ENCODE results near the gene FOXJ3.

Gene FOXJ3

GRCh38 chr1:42189931-42190853 is 144.8 kb downstream of the FOXJ3 start:
- Histone ChIP-seq H3K27me3 (ENCODE audit: control insufficient read depth, insufficient read depth, low read length) (no peaks in the 10 kb centered on the region), H3K27ac (ENCODE audit: low read depth, low read length) (no peak overlapping the region), H3K36me3 (ENCODE audit: control insufficient read depth, insufficient read depth, low read length) (peaks cover 6% of the 10 kb centered on the region), H3K4me1 (ENCODE audit: control insufficient read depth, insufficient read depth, low read length) (no peaks in the 10 kb centered on the region), H3K4me3 (ENCODE audit: low read length) (no peak overlapping the region), H3K9ac (ENCODE audit: low read length) (no peak overlapping the region)

GRCh38 chr1:42186152-42186551 is 148.9 kb downstream of the FOXJ3 start:
- H3K4me3 ChIP-seq (ENCODE audit: low read length) = no peak overlapping the region
- H3K27me3 ChIP-seq (ENCODE audit: control insufficient read depth, insufficient read depth, low read length) = no peaks in the 10 kb centered on the region
- H3K4me1 ChIP-seq (ENCODE audit: control insufficient read depth, insufficient read depth, low read length) = no peaks in the 10 kb centered on the region
- H3K27ac ChIP-seq (ENCODE audit: low read depth, low read length) = no peak overlapping the region
- no peak overlapping the region for H3K9ac ChIP-seq (ENCODE audit: low read length)
- peaks cover under 1% of the 10 kb centered on the region for H3K36me3 ChIP-seq (ENCODE audit: control insufficient read depth, insufficient read depth, low read length)

GRCh38 chr1:42184616-42185015 is 150.4 kb downstream of the FOXJ3 start:
- Histone ChIP-seq H3K27me3 (ENCODE audit: control insufficient read depth, insufficient read depth, low read length) (no peaks in the 10 kb centered on the region), H3K4me1 (ENCODE audit: control insufficient read depth, insufficient read depth, low read length) (no peaks in the 10 kb centered on the region), H3K27ac (ENCODE audit: low read depth, low read length) (no peak overlapping the region), H3K9ac (ENCODE audit: low read length) (no peak overlapping the region), H3K36me3 (ENCODE audit: control insufficient read depth, insufficient read depth, low read length) (peaks cover 6% of the 10 kb centered on the region), H3K4me3 (ENCODE audit: low read length) (no peak overlapping the region)

GRCh38 chr1:42183957-42184268 is 151.1 kb downstream of the FOXJ3 start:
- H3K27ac ChIP-seq (ENCODE audit: low read depth, low read length) = no peak overlapping the region

GRCh38 chr1:42183210-42183956 is 151.7 kb downstream of the FOXJ3 start:
- Histone ChIP-seq H3K9ac (ENCODE audit: low read length) (no peak overlapping the region), H3K4me1 (ENCODE audit: control insufficient read depth, insufficient read depth, low read length) (no peaks in the 10 kb centered on the region), H3K36me3 (ENCODE audit: control insufficient read depth, insufficient read depth, low read length) (peaks cover 6% of the 10 kb centered on the region), H3K27me3 (ENCODE audit: control insufficient read depth, insufficient read depth, low read length) (no peaks in the 10 kb centered on the region), H3K27ac (ENCODE audit: low read depth, low read length) (no peak overlapping the region), H3K4me3 (ENCODE audit: low read length) (no peak overlapping the region)

More at GRCh38 chr1:42183957-42184268, 151.1 kb downstream of the FOXJ3 start:
- Histone ChIP-seq H3K4me3 (ENCODE audit: low read length) (no peak overlapping the region), H3K4me1 (ENCODE audit: control insufficient read depth, insufficient read depth, low read length) (no peaks in the 10 kb centered on the region), H3K36me3 (ENCODE audit: control insufficient read depth, insufficient read depth, low read length) (peaks cover 6% of the 10 kb centered on the region), H3K9ac (ENCODE audit: low read length) (no peak overlapping the region), H3K27me3 (ENCODE audit: control insufficient read depth, insufficient read depth, low read length) (no peaks in the 10 kb centered on the region)

- H3K27me3 ChIP-seq (ENCODE audit: control insufficient read depth, insufficient read depth, low read length) = no peaks in the 10 kb centered on the region
- H3K36me3 ChIP-seq (ENCODE audit: control insufficient read depth, insufficient read depth, low read length) = peaks cover 6% of the 10 kb centered on the region
- no peak overlapping the region for H3K4me3 ChIP-seq (ENCODE audit: low read length)
- no peak overlapping the region for H3K27ac ChIP-seq (ENCODE audit: low read depth, low read length)
- H3K4me1 ChIP-seq (ENCODE audit: control insufficient read depth, insufficient read depth, low read length) = no peaks in the 10 kb centered on the region
- no peak overlapping the region for H3K9ac ChIP-seq (ENCODE audit: low read length)
Observed at GRCh38 chr1:42181687-42182086, 153.3 kb downstream of the FOXJ3 start.

- Histone ChIP-seq H3K36me3 (ENCODE audit: control insufficient read depth, insufficient read depth, low read length) (peaks cover 6% of the 10 kb centered on the region), H3K4me1 (ENCODE audit: control insufficient read depth, insufficient read depth, low read length) (no peaks in the 10 kb centered on the region), H3K27me3 (ENCODE audit: control insufficient read depth, insufficient read depth, low read length) (no peaks in the 10 kb centered on the region), H3K4me3 (ENCODE audit: low read length) (no peak overlapping the region), H3K9ac (ENCODE audit: low read length) (no peak overlapping the region), H3K27ac (ENCODE audit: low read depth, low read length) (no peak overlapping the region)
Observed at GRCh38 chr1:42179900-42180329, 155.1 kb downstream of the FOXJ3 start.

- Histone ChIP-seq H3K9ac (ENCODE audit: low read length) (no peak overlapping the region), H3K4me3 (ENCODE audit: low read length) (no peak overlapping the region), H3K27ac (ENCODE audit: low read depth, low read length) (no peak overlapping the region), H3K36me3 (ENCODE audit: control insufficient read depth, insufficient read depth, low read length) (peaks cover 6% of the 10 kb centered on the region), H3K27me3 (ENCODE audit: control insufficient read depth, insufficient read depth, low read length) (no peaks in the 10 kb centered on the region), H3K4me1 (ENCODE audit: control insufficient read depth, insufficient read depth, low read length) (no peaks in the 10 kb centered on the region)
Observed at GRCh38 chr1:42179275-42179674, 155.8 kb downstream of the FOXJ3 start.

GRCh38 chr1:42178249-42178648 is 156.8 kb downstream of the FOXJ3 start:
- Histone ChIP-seq H3K9ac (ENCODE audit: low read length) (no peak overlapping the region), H3K27ac (ENCODE audit: low read depth, low read length) (no peak overlapping the region), H3K27me3 (ENCODE audit: control insufficient read depth, insufficient read depth, low read length) (no peaks in the 10 kb centered on the region), H3K4me1 (ENCODE audit: control insufficient read depth, insufficient read depth, low read length) (peaks cover 4% of the 10 kb centered on the region), H3K36me3 (ENCODE audit: control insufficient read depth, insufficient read depth, low read length) (peaks cover 6% of the 10 kb centered on the region), H3K4me3 (ENCODE audit: low read length) (no peak overlapping the region)

- H3K27ac ChIP-seq (ENCODE audit: low read depth, low read length) = no peak overlapping the region
- H3K36me3 ChIP-seq (ENCODE audit: control insufficient read depth, insufficient read depth, low read length) = peaks cover 6% of the 10 kb centered on the region
- H3K9ac ChIP-seq (ENCODE audit: low read length) = no peak overlapping the region
- no peaks in the 10 kb centered on the region for H3K27me3 ChIP-seq (ENCODE audit: control insufficient read depth, insufficient read depth, low read length)
- H3K4me1 ChIP-seq (ENCODE audit: control insufficient read depth, insufficient read depth, low read length) = peaks cover 10% of the 10 kb centered on the region
- no peak overlapping the region for H3K4me3 ChIP-seq (ENCODE audit: low read length)
Observed at GRCh38 chr1:42177541-42177981, 157.5 kb downstream of the FOXJ3 start.

- peaks cover 6% of the 10 kb centered on the region for H3K36me3 ChIP-seq (ENCODE audit: control insufficient read depth, insufficient read depth, low read length)
- no peak overlapping the region for H3K9ac ChIP-seq (ENCODE audit: low read length)
- no peak overlapping the region for H3K27ac ChIP-seq (ENCODE audit: low read depth, low read length)
- H3K27me3 ChIP-seq (ENCODE audit: control insufficient read depth, insufficient read depth, low read length) = no peaks in the 10 kb centered on the region
- no peak overlapping the region for H3K4me3 ChIP-seq (ENCODE audit: low read length)
- peaks cover 12% of the 10 kb centered on the region for H3K4me1 ChIP-seq (ENCODE audit: control insufficient read depth, insufficient read depth, low read length)
Observed at GRCh38 chr1:42176902-42177519, 158.0 kb downstream of the FOXJ3 start.

GRCh38 chr1:42175314-42176054 is 159.6 kb downstream of the FOXJ3 start:
- Histone ChIP-seq H3K36me3 (ENCODE audit: control insufficient read depth, insufficient read depth, low read length) (no peaks in the 10 kb centered on the region), H3K9ac (ENCODE audit: low read length) (no peak overlapping the region), H3K27ac (ENCODE audit: low read depth, low read length) (no peak overlapping the region), H3K27me3 (ENCODE audit: control insufficient read depth, insufficient read depth, low read length) (no peaks in the 10 kb centered on the region), H3K4me3 (ENCODE audit: low read length) (no peak overlapping the region), H3K4me1 (ENCODE audit: control insufficient read depth, insufficient read depth, low read length) (peaks cover 12% of the 10 kb centered on the region)
